ENCODE data around the gene MMP24.

DNA sequence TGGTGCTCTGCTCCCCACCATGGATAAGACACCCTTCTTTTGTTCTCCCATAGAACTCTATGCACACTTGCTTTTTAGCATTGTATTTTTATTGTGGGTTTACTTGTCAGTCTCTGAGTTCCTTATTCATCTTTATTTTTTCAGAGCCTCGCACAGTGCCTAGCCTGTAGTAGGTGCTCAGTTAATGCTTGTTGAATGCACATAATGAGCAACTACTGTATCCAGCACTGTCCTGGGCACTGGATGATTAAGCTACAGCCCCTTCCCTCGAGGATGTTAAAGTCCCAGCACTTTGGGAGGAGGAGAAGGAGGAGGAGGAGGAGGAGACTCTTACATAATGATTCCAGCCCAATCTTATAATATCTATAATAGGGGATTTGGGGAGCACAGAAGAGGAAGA, 16.8 kb downstream of the MMP24 start:
- TF ChIP-seq, protein P1, sequence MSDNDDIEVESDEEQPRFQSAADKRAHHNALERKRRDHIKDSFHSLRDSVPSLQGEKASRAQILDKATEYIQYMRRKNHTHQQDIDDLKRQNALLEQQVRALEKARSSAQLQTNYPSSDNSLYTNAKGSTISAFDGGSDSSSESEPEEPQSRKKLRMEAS (IDR thresholded peaks at IDR 0.05) = no peak
- TF ChIP-seq, protein P2, sequence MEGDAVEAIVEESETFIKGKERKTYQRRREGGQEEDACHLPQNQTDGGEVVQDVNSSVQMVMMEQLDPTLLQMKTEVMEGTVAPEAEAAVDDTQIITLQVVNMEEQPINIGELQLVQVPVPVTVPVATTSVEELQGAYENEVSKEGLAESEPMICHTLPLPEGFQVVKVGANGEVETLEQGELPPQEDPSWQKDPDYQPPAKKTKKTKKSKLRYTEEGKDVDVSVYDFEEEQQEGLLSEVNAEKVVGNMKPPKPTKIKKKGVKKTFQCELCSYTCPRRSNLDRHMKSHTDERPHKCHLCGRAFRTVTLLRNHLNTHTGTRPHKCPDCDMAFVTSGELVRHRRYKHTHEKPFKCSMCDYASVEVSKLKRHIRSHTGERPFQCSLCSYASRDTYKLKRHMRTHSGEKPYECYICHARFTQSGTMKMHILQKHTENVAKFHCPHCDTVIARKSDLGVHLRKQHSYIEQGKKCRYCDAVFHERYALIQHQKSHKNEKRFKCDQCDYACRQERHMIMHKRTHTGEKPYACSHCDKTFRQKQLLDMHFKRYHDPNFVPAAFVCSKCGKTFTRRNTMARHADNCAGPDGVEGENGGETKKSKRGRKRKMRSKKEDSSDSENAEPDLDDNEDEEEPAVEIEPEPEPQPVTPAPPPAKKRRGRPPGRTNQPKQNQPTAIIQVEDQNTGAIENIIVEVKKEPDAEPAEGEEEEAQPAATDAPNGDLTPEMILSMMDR (IDR thresholded peaks at IDR 0.05; ENCODE audit: low read depth, low read length, missing input control) = no peak
- TF ChIP-seq, protein P3, sequence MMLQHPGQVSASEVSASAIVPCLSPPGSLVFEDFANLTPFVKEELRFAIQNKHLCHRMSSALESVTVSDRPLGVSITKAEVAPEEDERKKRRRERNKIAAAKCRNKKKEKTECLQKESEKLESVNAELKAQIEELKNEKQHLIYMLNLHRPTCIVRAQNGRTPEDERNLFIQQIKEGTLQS (IDR thresholded peaks at IDR 0.05) = no peak
- TF ChIP-seq, protein P4, sequence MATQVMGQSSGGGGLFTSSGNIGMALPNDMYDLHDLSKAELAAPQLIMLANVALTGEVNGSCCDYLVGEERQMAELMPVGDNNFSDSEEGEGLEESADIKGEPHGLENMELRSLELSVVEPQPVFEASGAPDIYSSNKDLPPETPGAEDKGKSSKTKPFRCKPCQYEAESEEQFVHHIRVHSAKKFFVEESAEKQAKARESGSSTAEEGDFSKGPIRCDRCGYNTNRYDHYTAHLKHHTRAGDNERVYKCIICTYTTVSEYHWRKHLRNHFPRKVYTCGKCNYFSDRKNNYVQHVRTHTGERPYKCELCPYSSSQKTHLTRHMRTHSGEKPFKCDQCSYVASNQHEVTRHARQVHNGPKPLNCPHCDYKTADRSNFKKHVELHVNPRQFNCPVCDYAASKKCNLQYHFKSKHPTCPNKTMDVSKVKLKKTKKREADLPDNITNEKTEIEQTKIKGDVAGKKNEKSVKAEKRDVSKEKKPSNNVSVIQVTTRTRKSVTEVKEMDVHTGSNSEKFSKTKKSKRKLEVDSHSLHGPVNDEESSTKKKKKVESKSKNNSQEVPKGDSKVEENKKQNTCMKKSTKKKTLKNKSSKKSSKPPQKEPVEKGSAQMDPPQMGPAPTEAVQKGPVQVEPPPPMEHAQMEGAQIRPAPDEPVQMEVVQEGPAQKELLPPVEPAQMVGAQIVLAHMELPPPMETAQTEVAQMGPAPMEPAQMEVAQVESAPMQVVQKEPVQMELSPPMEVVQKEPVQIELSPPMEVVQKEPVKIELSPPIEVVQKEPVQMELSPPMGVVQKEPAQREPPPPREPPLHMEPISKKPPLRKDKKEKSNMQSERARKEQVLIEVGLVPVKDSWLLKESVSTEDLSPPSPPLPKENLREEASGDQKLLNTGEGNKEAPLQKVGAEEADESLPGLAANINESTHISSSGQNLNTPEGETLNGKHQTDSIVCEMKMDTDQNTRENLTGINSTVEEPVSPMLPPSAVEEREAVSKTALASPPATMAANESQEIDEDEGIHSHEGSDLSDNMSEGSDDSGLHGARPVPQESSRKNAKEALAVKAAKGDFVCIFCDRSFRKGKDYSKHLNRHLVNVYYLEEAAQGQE (IDR thresholded peaks at IDR 0.05) = no peak
- no peak for TF ChIP-seq JUND (IDR thresholded peaks at IDR 0.05)
- no peak for TF ChIP-seq SP1 (IDR thresholded peaks at IDR 0.05)
- TF ChIP-seq YY1 (IDR thresholded peaks at IDR 0.05) = no peak
- no peak for TF ChIP-seq GABPA (IDR thresholded peaks at IDR 0.05 in 1 of 2, conservative IDR thresholded peaks at IDR 0.05 in 1 of 2)
- TF ChIP-seq RAD21 (IDR thresholded peaks at IDR 0.05) = no peak
- TF ChIP-seq NR2F2 (IDR thresholded peaks at IDR 0.05) = no peak

Data from liver (tissue), 3 donors.